GM23338 (cell line): ENCODE results near the gene SHF. TPM values are rescaled to one million over a fixed set of nuclear protein-coding genes. Genes with fewer than 3 reads are reported as not detected.

Source experiments
- ATAC-seq: fragments of 200-7000 bp; cut with Tn5 transposase; 3 replicates; pipeline ENCODE4 v1.9.1; 2020
- DNase-seq: peaks from one replicate; pipeline ENCODE4 v3.0.0-alpha.2; 2015; ENCODE audit warnings: low spot score
- H2AFZ ChIP-seq: fragments of 200-600 bp; sonication (generic); 2 replicates; pipeline ENCODE4 v1.8.0; 2016; ENCODE audit warnings: antibody characterized with exemption, mild to moderate bottlenecking, moderate library complexity
- H3F3A ChIP-seq: fragments of 200-600 bp; sonication (generic); replicated peaks from 2 replicates; pipeline ENCODE4 v1.8.0; 2017; ENCODE audit warnings: antibody characterized with exemption, mixed run types, low read depth
- H3K27ac ChIP-seq: fragments of 200-600 bp; sonication (generic); 2 replicates; pipeline ENCODE4 v1.6.1; 2016; ENCODE audit warnings: low read depth
- H3K27me3 ChIP-seq: fragments of 200-600 bp; sonication (generic); 2 replicates; pipeline ENCODE4 v1.8.0; 2016; ENCODE audit warnings: mild to moderate bottlenecking, mixed run types, moderate library complexity; ENCODE audit not compliant: insufficient read depth
- H3K36me3 ChIP-seq: fragments of 200-600 bp; sonication (generic); 2 replicates; pipeline ENCODE4 v1.8.0; 2016; ENCODE audit warnings: mild to moderate bottlenecking; ENCODE audit not compliant: insufficient read depth
- H3K4me1 ChIP-seq: fragments of 200-600 bp; sonication (generic); 2 replicates; pipeline ENCODE4 v1.8.0; 2016; ENCODE audit warnings: mild to moderate bottlenecking, moderate library complexity; ENCODE audit not compliant: insufficient read depth
- H3K4me2 ChIP-seq: fragments of 200-600 bp; sonication (generic); 2 replicates; pipeline ENCODE4 v1.7.1; 2017; ENCODE audit warnings: mixed run types
- H3K4me3 ChIP-seq: fragments of 200-600 bp; sonication (generic); 2 replicates; pipeline ENCODE4 v1.6.1; 2016; ENCODE audit warnings: mixed run types
- H3K79me2 ChIP-seq: fragments of 200-600 bp; sonication (generic); replicated peaks from 2 replicates; pipeline ENCODE4 v1.8.0; 2017; ENCODE audit warnings: mild to moderate bottlenecking; ENCODE audit not compliant: insufficient read depth
- H3K9me2 ChIP-seq: fragments of 200-600 bp; sonication (generic); 2 replicates; pipeline ENCODE4 v1.8.0; 2017; ENCODE audit not compliant: insufficient read depth
- H4K20me1 ChIP-seq: fragments of 200-600 bp; sonication (generic); replicated peaks from 2 replicates; pipeline ENCODE4 v1.8.0; 2017; ENCODE audit warnings: mild to moderate bottlenecking; ENCODE audit not compliant: insufficient read depth
- H3K27ac Mint-ChIP-seq: 2 replicates; pipeline ENCODE4 v1.8.0; 2020; ENCODE audit warnings: inconsistent platforms, mild to moderate bottlenecking, moderate library complexity, mixed read lengths
- H3K27me3 Mint-ChIP-seq: 3 replicates; pipeline ENCODE4 v1.8.0; 2022; ENCODE audit warnings: low read depth, mild to moderate bottlenecking, moderate library complexity, mixed read lengths, inconsistent platforms; ENCODE audit not compliant: insufficient read depth, poor library complexity
- H3K36me3 Mint-ChIP-seq: 3 replicates; pipeline ENCODE4 v1.8.0; 2021; ENCODE audit warnings: low read depth, mild to moderate bottlenecking, inconsistent platforms, moderate library complexity, mixed read lengths
- H3K4me1 Mint-ChIP-seq: 3 replicates; pipeline ENCODE4 v1.8.0; 2020; ENCODE audit warnings: mild to moderate bottlenecking, inconsistent platforms, mixed read lengths
- H3K4me3 Mint-ChIP-seq: 3 replicates; pipeline ENCODE4 v1.8.0; 2021; ENCODE audit warnings: moderate library complexity, mild to moderate bottlenecking, inconsistent platforms, mixed read lengths
- H3K9me3 Mint-ChIP-seq: 3 replicates; pipeline ENCODE4 v1.8.0; 2020; ENCODE audit warnings: moderate library complexity, mild to moderate bottlenecking, inconsistent platforms, mixed read lengths
- CTCF ChIP-seq, 2 experiments: fragments of 200-600 bp in 1 of 2; sonication (generic) in 1 of 2; conservative IDR thresholded peaks; 2 replicates each; pipeline versions ENCODE4 v1.5.1 to v1.6.1; 2016 to 2017; ENCODE audit warnings: antibody characterized with exemption in 2 of 2, low read depth in 2 of 2, mild to moderate bottlenecking in 2 of 2, moderate library complexity in 1 of 2
- ETS1 ChIP-seq: IDR thresholded peaks from 2 replicates; pipeline ENCODE4 v1.6.1; 2016; ENCODE audit warnings: antibody characterized with exemption
- EZH2 ChIP-seq: fragments of 200-600 bp; sonication (generic); IDR thresholded peaks from one replicate; pipeline ENCODE4 v1.8.0; 2017; ENCODE audit warnings: antibody characterized with exemption, mild to moderate bottlenecking, low read depth; ENCODE audit not compliant: unreplicated experiment
- JUNB ChIP-seq: IDR thresholded peaks from one replicate; pipeline ENCODE4 v1.6.1; 2016; ENCODE audit warnings: antibody characterized with exemption; ENCODE audit not compliant: unreplicated experiment
- NANOG ChIP-seq: IDR thresholded peaks from 2 replicates; pipeline ENCODE4 v1.6.1; 2016; ENCODE audit warnings: antibody characterized with exemption, borderline replicate concordance
- POLR2AphosphoS5 ChIP-seq: IDR thresholded peaks from 2 replicates; pipeline ENCODE4 v1.6.1; 2016; ENCODE audit warnings: antibody characterized with exemption, low read depth
- REST ChIP-seq: IDR thresholded peaks from one replicate; pipeline ENCODE4 v1.6.1; 2018; ENCODE audit warnings: antibody characterized with exemption; ENCODE audit not compliant: unreplicated experiment
- STAT1 ChIP-seq: IDR thresholded peaks from one replicate; pipeline ENCODE4 v1.6.1; 2016; ENCODE audit warnings: antibody characterized with exemption; ENCODE audit not compliant: unreplicated experiment
- ZNF114 ChIP-seq: fragments of 250-450 bp; sonication (Bioruptor Pico); IDR thresholded peaks from 2 replicates; pipeline ENCODE4 v1.5.0; 2020; ENCODE audit warnings: mild to moderate bottlenecking, moderate library complexity
- ZNF331 ChIP-seq: fragments of 250-450 bp; sonication (Bioruptor Pico); IDR thresholded peaks from 2 replicates; pipeline ENCODE4 v1.5.0; 2020; ENCODE audit warnings: low read depth, mild to moderate bottlenecking, moderate library complexity
- polyA plus RNA-seq: library from polyadenylated mRNA; unstranded; fragments of >200 nt; fragmentation: Nextera tagmentation; extraction: Ambion mirVana; gene quantifications from 2 replicates; pipeline ENCODE4 v1.2.1, GENCODE V29; 2016
- total RNA-seq: library from RNA; depleted of rRNA; stranded (reverse); fragments of >200 nt; shearing (Covaris generic); gene quantifications from 2 replicates; pipeline ENCODE4 v1.2.3, GENCODE V29; 2014

Gene SHF
- total and polyA plus RNA-seq, 2 experiments from 2014 or later: 5.8 to 15.6 TPM

- TF ChIP-seq ETS1 (no peak), ZNF331 (no peak)
Measured at GRCh38 chr15:45149060-45149459, 38.7 kb downstream of the SHF start (continued).

GRCh38 chr15:45148076-45149059, 39.4 kb downstream of the SHF start:
- H3K4me2 ChIP-seq: no peak overlapping the region
- no peaks in the 10 kb centered on the region for H4K20me1 ChIP-seq
- no peaks in the 10 kb centered on the region for H3K9me2 ChIP-seq
- H3K79me2 ChIP-seq: no peaks in the 10 kb centered on the region
- H3K4me1 Mint-ChIP-seq: peaks cover 5% of the 10 kb centered on the region; the same call in 1 of the 3 replicates
- no peaks in the 10 kb centered on the region for H3K9me3 Mint-ChIP-seq
- H3K4me1 ChIP-seq: no peaks in the 10 kb centered on the region
- H3K36me3 Mint-ChIP-seq: no peaks in the 10 kb centered on the region
- H3F3A ChIP-seq: no peaks in the 10 kb centered on the region
- no peak for ATAC-seq
- H3K36me3 ChIP-seq: no peaks in the 10 kb centered on the region
- no peak overlapping the region for H3K4me3 Mint-ChIP-seq
- no peak overlapping the region for H3K4me3 ChIP-seq
- H2AFZ ChIP-seq: no peak overlapping the region
- H3K27me3 ChIP-seq: no peaks in the 10 kb centered on the region
- H3K27ac ChIP-seq: no peak overlapping the region
- H3K27me3 Mint-ChIP-seq: no peaks in the 10 kb centered on the region
- H3K27ac Mint-ChIP-seq: no peak overlapping the region
- no peak for DNase-seq
- TF ChIP-seq ETS1 (no peak), CTCF (conservative IDR thresholded peaks at IDR 0.05; ENCODE audit: low read depth in 2 of 2) (no peak), ZNF331 (no peak), REST (no peak), EZH2 (no peak), STAT1 (no peak), POLR2AphosphoS5 (no peak), NANOG (no peak), ZNF114 (no peak), JUNB (no peak)
